ENCODE results near the gene GSS.

DNA sequence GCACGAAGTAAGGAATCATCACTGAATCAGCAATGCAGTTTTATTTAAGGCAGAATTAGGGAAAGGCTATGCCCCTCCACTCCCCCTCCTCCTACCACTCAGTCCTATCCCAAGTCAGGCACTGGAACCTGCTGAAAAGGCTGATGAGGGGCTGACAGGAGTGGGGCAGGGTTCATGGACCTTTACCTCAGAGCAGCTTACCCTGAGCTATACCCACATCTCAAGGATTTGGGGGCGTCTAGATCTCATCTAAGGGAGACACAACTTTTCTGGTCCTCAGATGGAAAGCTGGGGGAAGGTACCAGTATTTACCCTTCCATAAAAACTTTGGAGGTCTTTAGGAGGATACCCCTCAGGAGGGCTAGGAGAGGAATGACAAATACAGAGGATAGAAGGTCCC, 27.2 kb downstream of the GSS start:
- TF ChIP-seq POLR2AphosphoS5 (IDR thresholded peaks at IDR 0.05) = no peak
- TF ChIP-seq, protein P1, sequence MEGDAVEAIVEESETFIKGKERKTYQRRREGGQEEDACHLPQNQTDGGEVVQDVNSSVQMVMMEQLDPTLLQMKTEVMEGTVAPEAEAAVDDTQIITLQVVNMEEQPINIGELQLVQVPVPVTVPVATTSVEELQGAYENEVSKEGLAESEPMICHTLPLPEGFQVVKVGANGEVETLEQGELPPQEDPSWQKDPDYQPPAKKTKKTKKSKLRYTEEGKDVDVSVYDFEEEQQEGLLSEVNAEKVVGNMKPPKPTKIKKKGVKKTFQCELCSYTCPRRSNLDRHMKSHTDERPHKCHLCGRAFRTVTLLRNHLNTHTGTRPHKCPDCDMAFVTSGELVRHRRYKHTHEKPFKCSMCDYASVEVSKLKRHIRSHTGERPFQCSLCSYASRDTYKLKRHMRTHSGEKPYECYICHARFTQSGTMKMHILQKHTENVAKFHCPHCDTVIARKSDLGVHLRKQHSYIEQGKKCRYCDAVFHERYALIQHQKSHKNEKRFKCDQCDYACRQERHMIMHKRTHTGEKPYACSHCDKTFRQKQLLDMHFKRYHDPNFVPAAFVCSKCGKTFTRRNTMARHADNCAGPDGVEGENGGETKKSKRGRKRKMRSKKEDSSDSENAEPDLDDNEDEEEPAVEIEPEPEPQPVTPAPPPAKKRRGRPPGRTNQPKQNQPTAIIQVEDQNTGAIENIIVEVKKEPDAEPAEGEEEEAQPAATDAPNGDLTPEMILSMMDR (IDR thresholded peaks at IDR 0.05) = no peak
